ENCODE results near the gene HMCN2.

- TF ChIP-seq CTCF (IDR thresholded peaks at IDR 0.05; ENCODE audit: poor library complexity) (no peak), EZH2 (IDR thresholded peaks at IDR 0.05; ENCODE audit: borderline replicate concordance) (no peak), EZH2phosphoT487 (IDR thresholded peaks at IDR 0.05; ENCODE audit: low read depth, severe bottlenecking, unreplicated experiment) (no peak)
Measured at GRCh38 chr9:130306823-130307666, 41.5 kb downstream of the HMCN2 start.

Measured in hepatocyte (in vitro differentiated cells).